ENCODE results near the gene LHPP. TPM values are rescaled to one million over a fixed set of nuclear protein-coding genes. Genes with fewer than 3 reads are reported as not detected.
A peak's percentile ranks its signal among the peaks of the same experiment; 100 is the strongest.

The LHPP gene
- total and polyA plus RNA-seq, 2 experiments from 2014 or later, result 27.4 to 40.2 TPM

DNA sequence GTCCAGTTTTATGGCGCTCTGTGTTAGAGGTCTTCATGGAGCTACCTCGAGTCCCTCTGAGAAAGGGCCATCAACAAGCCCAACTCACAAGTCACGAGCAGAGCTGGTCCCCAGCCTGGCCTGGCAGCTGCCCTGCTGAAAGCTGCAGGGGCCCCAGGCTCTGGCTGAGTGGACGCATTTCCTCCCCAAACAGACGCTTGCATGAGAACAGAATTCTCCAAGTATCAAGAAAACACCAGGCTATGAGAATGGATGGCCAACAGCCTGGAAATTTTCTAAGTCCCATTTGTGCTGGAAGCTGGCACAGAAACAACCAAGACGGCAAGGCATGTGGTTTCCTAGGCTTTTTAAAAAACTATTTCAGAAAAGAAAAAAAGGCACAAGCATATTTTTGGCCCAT lies 167.8 kb downstream of the LHPP start:
- Histone ChIP-seq H3K4me2 (peak overlapping the region; percentile 38; the same call in 1 of the 2 replicates), H3K4me1 (ENCODE audit: insufficient read depth) (peaks cover 12% of the 10 kb centered on the region), H3K27ac (ENCODE audit: low read depth) (no peak overlapping the region), H4K20me1 (replicated peaks; ENCODE audit: insufficient read depth) (no peaks in the 10 kb centered on the region), H3K9me2 (ENCODE audit: insufficient read depth) (no peaks in the 10 kb centered on the region), H2AFZ (no peak overlapping the region), H3K36me3 (ENCODE audit: insufficient read depth) (no peaks in the 10 kb centered on the region), H3F3A (replicated peaks; ENCODE audit: low read depth) (no peaks in the 10 kb centered on the region), H3K79me2 (replicated peaks; ENCODE audit: insufficient read depth) (0 out of 2 replicates have a peak, but pooled peaks cover 3% of the 10 kb centered on the region), H3K4me3 (no peak overlapping the region), H3K27me3 (ENCODE audit: insufficient read depth) (no peaks in the 10 kb centered on the region)
- no peak overlapping the region for H3K27ac Mint-ChIP-seq
- DNase-seq (ENCODE audit: low spot score) (no peak), ATAC-seq (no peak)
- H3K4me1 Mint-ChIP-seq, result peaks cover 26% of the 10 kb centered on the region
- H3K27me3 Mint-ChIP-seq (ENCODE audit: insufficient read depth, low read depth, poor library complexity), result peaks cover 20% of the 10 kb centered on the region
- H3K36me3 Mint-ChIP-seq (ENCODE audit: low read depth), result no peaks in the 10 kb centered on the region
- TF ChIP-seq, protein P1, sequence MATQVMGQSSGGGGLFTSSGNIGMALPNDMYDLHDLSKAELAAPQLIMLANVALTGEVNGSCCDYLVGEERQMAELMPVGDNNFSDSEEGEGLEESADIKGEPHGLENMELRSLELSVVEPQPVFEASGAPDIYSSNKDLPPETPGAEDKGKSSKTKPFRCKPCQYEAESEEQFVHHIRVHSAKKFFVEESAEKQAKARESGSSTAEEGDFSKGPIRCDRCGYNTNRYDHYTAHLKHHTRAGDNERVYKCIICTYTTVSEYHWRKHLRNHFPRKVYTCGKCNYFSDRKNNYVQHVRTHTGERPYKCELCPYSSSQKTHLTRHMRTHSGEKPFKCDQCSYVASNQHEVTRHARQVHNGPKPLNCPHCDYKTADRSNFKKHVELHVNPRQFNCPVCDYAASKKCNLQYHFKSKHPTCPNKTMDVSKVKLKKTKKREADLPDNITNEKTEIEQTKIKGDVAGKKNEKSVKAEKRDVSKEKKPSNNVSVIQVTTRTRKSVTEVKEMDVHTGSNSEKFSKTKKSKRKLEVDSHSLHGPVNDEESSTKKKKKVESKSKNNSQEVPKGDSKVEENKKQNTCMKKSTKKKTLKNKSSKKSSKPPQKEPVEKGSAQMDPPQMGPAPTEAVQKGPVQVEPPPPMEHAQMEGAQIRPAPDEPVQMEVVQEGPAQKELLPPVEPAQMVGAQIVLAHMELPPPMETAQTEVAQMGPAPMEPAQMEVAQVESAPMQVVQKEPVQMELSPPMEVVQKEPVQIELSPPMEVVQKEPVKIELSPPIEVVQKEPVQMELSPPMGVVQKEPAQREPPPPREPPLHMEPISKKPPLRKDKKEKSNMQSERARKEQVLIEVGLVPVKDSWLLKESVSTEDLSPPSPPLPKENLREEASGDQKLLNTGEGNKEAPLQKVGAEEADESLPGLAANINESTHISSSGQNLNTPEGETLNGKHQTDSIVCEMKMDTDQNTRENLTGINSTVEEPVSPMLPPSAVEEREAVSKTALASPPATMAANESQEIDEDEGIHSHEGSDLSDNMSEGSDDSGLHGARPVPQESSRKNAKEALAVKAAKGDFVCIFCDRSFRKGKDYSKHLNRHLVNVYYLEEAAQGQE (IDR thresholded peaks at IDR 0.05; ENCODE audit: unreplicated experiment), result no peak
- no peak for TF ChIP-seq NANOG (IDR thresholded peaks at IDR 0.05; ENCODE audit: borderline replicate concordance)
- no peak for TF ChIP-seq ZNF331 (CRISPR knock-in tag; IDR thresholded peaks at IDR 0.05; ENCODE audit: low read depth)
- TF ChIP-seq, protein P2, sequence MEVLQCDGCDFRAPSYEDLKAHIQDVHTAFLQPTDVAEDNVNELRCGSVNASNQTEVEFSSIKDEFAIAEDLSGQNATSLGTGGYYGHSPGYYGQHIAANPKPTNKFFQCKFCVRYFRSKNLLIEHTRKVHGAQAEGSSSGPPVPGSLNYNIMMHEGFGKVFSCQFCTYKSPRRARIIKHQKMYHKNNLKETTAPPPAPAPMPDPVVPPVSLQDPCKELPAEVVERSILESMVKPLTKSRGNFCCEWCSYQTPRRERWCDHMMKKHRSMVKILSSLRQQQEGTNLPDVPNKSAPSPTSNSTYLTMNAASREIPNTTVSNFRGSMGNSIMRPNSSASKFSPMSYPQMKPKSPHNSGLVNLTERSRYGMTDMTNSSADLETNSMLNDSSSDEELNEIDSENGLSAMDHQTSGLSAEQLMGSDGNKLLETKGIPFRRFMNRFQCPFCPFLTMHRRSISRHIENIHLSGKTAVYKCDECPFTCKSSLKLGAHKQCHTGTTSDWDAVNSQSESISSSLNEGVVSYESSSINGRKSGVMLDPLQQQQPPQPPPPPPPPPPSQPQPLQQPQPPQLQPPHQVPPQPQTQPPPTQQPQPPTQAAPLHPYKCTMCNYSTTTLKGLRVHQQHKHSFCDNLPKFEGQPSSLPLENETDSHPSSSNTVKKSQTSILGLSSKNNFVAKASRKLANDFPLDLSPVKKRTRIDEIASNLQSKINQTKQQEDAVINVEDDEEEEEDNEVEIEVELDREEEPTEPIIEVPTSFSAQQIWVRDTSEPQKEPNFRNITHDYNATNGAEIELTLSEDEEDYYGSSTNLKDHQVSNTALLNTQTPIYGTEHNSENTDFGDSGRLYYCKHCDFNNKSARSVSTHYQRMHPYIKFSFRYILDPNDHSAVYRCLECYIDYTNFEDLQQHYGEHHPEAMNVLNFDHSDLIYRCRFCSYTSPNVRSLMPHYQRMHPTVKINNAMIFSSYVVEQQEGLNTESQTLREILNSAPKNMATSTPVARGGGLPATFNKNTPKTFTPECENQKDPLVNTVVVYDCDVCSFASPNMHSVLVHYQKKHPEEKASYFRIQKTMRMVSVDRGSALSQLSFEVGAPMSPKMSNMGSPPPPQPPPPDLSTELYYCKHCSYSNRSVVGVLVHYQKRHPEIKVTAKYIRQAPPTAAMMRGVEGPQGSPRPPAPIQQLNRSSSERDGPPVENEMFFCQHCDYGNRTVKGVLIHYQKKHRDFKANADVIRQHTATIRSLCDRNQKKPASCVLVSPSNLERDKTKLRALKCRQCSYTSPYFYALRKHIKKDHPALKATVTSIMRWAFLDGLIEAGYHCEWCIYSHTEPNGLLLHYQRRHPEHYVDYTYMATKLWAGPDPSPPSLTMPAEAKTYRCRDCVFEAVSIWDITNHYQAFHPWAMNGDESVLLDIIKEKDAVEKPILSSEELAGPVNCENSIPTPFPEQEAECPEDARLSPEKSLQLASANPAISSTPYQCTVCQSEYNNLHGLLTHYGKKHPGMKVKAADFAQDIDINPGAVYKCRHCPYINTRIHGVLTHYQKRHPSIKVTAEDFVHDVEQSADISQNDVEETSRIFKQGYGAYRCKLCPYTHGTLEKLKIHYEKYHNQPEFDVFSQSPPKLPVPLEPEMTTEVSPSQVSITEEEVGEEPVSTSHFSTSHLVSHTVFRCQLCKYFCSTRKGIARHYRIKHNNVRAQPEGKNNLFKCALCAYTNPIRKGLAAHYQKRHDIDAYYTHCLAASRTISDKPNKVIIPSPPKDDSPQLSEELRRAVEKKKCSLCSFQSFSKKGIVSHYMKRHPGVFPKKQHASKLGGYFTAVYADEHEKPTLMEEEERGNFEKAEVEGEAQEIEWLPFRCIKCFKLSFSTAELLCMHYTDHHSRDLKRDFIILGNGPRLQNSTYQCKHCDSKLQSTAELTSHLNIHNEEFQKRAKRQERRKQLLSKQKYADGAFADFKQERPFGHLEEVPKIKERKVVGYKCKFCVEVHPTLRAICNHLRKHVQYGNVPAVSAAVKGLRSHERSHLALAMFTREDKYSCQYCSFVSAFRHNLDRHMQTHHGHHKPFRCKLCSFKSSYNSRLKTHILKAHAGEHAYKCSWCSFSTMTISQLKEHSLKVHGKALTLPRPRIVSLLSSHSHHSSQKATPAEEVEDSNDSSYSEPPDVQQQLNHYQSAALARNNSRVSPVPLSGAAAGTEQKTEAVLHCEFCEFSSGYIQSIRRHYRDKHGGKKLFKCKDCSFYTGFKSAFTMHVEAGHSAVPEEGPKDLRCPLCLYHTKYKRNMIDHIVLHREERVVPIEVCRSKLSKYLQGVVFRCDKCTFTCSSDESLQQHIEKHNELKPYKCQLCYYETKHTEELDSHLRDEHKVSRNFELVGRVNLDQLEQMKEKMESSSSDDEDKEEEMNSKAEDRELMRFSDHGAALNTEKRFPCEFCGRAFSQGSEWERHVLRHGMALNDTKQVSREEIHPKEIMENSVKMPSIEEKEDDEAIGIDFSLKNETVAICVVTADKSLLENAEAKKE (CRISPR knock-in tag; IDR thresholded peaks at IDR 0.05), result no peak
- H3K9me3 Mint-ChIP-seq, result no peaks in the 10 kb centered on the region
- no peak overlapping the region for H3K4me3 Mint-ChIP-seq

Measured in GM23338 (cell line).